Neural progenitor cell (in vitro differentiated cells): ENCODE data around the gene SNAPC2.

Experiments
- EZH2 ChIP-seq: fragments of 200-600 bp; sonication (generic); IDR thresholded peaks from 2 replicates; pipeline ENCODE4 v1.6.1; 2017; ENCODE audit warnings: antibody characterized with exemption, mild to moderate bottlenecking, moderate library complexity
- EZH2phosphoT487 ChIP-seq: fragments of 200-600 bp; sonication (generic); IDR thresholded peaks from 2 replicates; pipeline ENCODE4 v1.6.1; 2017; ENCODE audit warnings: antibody characterized with exemption
- TF ChIP-seq, protein P1 (sequence below): fragments of 200-600 bp; sonication (generic); IDR thresholded peaks from 2 replicates; pipeline ENCODE4 v1.5.1; 2017; ENCODE audit warnings: antibody characterized with exemption, mild to moderate bottlenecking

DNA sequence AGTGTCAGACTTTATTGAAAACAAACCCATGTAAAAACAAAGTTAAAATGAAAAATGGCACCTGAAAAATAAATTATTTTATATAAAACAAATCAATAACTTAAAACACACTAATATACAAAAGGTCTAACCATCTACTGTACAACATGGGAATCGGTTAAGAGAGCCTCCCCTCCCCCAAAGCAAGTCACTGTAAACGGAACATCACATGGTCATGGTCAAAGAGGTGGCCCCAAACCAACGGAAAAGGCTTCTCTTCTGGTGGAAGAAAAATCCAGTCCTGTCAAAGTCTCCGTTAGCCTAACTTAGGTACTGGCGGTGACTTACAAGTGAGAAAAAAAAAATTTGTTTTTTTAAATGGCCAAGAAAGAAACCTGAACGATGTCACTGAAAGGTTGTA is 39.1 kb downstream of the SNAPC2 start:
- TF ChIP-seq, protein P1, sequence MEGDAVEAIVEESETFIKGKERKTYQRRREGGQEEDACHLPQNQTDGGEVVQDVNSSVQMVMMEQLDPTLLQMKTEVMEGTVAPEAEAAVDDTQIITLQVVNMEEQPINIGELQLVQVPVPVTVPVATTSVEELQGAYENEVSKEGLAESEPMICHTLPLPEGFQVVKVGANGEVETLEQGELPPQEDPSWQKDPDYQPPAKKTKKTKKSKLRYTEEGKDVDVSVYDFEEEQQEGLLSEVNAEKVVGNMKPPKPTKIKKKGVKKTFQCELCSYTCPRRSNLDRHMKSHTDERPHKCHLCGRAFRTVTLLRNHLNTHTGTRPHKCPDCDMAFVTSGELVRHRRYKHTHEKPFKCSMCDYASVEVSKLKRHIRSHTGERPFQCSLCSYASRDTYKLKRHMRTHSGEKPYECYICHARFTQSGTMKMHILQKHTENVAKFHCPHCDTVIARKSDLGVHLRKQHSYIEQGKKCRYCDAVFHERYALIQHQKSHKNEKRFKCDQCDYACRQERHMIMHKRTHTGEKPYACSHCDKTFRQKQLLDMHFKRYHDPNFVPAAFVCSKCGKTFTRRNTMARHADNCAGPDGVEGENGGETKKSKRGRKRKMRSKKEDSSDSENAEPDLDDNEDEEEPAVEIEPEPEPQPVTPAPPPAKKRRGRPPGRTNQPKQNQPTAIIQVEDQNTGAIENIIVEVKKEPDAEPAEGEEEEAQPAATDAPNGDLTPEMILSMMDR = no peak
- TF ChIP-seq EZH2 (no peak), EZH2phosphoT487 (no peak)
